ENCODE data around the gene B3GNT5. TPM values are rescaled to one million over a fixed set of nuclear protein-coding genes. Genes with fewer than 3 reads are reported as not detected.

The B3GNT5 gene
- total and polyA plus RNA-seq, 2 of the 8 experiments (the other 6 are each of a cell fraction or from before 2014, with no cell fraction given) = 2.4 to 9.7 TPM

DNA sequence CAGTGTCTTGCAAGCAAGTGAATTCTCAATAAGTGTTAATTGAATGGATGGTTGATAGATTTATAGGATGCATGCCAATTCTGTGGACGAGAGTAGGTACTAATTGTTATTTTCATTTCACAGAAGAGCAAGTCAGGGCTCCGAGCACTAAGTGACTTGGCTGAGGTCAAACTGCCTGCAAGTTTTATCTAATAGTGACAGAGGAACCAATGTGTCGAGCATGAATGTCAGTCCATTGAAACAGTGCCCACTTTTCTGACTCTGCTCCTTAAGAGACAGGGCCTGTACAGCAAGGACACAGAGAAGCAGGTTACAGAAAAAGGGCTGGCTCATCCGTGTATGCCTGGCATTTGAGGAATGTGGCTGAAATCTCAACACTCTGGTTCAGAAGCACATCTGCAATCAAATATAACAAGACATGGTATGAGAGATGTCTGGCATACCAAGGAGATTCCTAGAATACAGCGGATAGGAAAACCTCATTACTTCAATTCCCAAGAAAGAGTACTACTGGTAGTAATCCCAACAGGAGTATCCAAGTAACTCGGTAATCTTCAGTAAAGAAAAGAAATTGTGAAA is 6.0 kb upstream of the B3GNT5 start:
- no peaks in the 10 kb centered on the region for H4K20me1 ChIP-seq (replicated peaks in 1 of 2; ENCODE audit: control insufficient read depth in 1 of 2, insufficient read depth in 2 of 2, low read length in 2 of 2)
- H4K8ac ChIP-seq (ENCODE audit: extremely low read depth, insufficient read depth, low read length) = no peak overlapping the region
- no peak overlapping the region for H3K18ac ChIP-seq (ENCODE audit: extremely low read depth, low read length)
- H2BK20ac ChIP-seq (ENCODE audit: low read length) = no peak overlapping the region
- no peak overlapping the region for H3K56ac ChIP-seq (replicated peaks; ENCODE audit: insufficient read length, low read depth, low read length)
- H3K4ac ChIP-seq (replicated peaks; ENCODE audit: insufficient read length, low read depth, low read length) = no peak overlapping the region
- H3K27me3 ChIP-seq (replicated peaks in 1 of 4; ENCODE audit: control insufficient read depth in 3 of 4, extremely low read depth in 1 of 4, insufficient read depth in 3 of 4, low read length in 3 of 4) = peaks cover 0 to 2% (median under 1%) of the 10 kb centered on the region in 4 experiments; a peak in 5 of 7 replicates
- TF ChIP-seq HDAC2 (IDR thresholded peaks at IDR 0.05; ENCODE audit: borderline replicate concordance in 1 of 2, low read depth in 2 of 2, low read length in 2 of 2) (no peak), HDAC6 (IDR thresholded peaks at IDR 0.05; ENCODE audit: low read depth, low read length) (no peak), TEAD4 (IDR thresholded peaks at IDR 0.05; ENCODE audit: low read depth, low read length) (peak; percentile 95), RXRA (IDR thresholded peaks at IDR 0.05; ENCODE audit: insufficient read depth, low read depth, low read length) (no peak), RBBP5 (IDR thresholded peaks at IDR 0.05; ENCODE audit: borderline replicate concordance, low read depth, low read length) (no peak)
- H3K4me2 ChIP-seq (ENCODE audit: insufficient read depth in 1 of 2, low read depth in 2 of 2, low read length in 2 of 2) = peak overlapping the region in 1 of 2 experiments; percentile 49; a peak in 2 of 4 replicates
- 72% methylated on average over 6 of the region's 6 CpGs; no CpG with 5 or more reads in 1 of the 2 experiments for WGBS, 2 experiments (ENCODE audit: extremely low coverage in 1 of 2, insufficient coverage in 1 of 2, insufficient read length in 1 of 2, insufficient replicate concordance in 2 of 2, low coverage in 1 of 2, low lambda C conversion rate in 2 of 2, missing lambda C conversion rate in 1 of 2)
- FAIRE-seq (no peak), DNase-seq (ENCODE audit: low read depth in 1 of 2, low spot score in 2 of 2) (peak in 1 of 2 experiments; percentile 32)
- peaks cover 4 to 12% (median 6%) of the 10 kb centered on the region in 4 experiments for H3K4me1 ChIP-seq (replicated peaks in 1 of 4; ENCODE audit: control insufficient read depth in 3 of 4, insufficient read depth in 4 of 4, low read length in 3 of 4)
- no peak overlapping the region for H4K91ac ChIP-seq (replicated peaks; ENCODE audit: insufficient read length, low read length)
- no peak overlapping the region for H2BK12ac ChIP-seq (ENCODE audit: low read depth, low read length)
- ChIA-PET POLR2A (ENCODE audit: partially characterized antibody) (no interaction called here), CTCF (ENCODE audit: partially characterized antibody) (no interaction called here)
- peaks cover 12% of the 10 kb centered on the region in 2 experiments for H3K9me3 ChIP-seq (ENCODE audit: insufficient read depth in 2 of 2, low read depth in 1 of 2, low read length in 1 of 2)
- H3K14ac ChIP-seq (ENCODE audit: insufficient read length) = no peak overlapping the region
- H3K36me3 ChIP-seq (ENCODE audit: control insufficient read depth in 2 of 4, insufficient read depth in 4 of 4, low read length in 3 of 4) = no peaks in the 10 kb centered on the region
- no peaks in the 10 kb centered on the region for H3K23me2 ChIP-seq (ENCODE audit: low read depth, low read length)
- 0 out of 2 replicates have a peak overlapping the region, but pooled peaks have one; percentile 9 for H2AK5ac ChIP-seq (ENCODE audit: low read depth, low read length)
- H2BK5ac ChIP-seq (ENCODE audit: low read depth, low read length) = 0 out of 2 replicates have a peak overlapping the region, but pooled peaks have one; percentile 55
- no peak overlapping the region for H2BK120ac ChIP-seq (replicated peaks; ENCODE audit: low read depth, low read length)
- no peak overlapping the region for H3K9ac ChIP-seq (replicated peaks in 1 of 4; ENCODE audit: extremely low read depth in 1 of 4, low read depth in 3 of 4, low read length in 3 of 4)
- 0 out of 2 replicates have a peak overlapping the region, but pooled peaks have one; percentile 12 for H2BK15ac ChIP-seq (ENCODE audit: low read length)
- H3K4me3 ChIP-seq (ENCODE audit: extremely low read depth in 1 of 4, insufficient read depth in 2 of 4, low read depth in 3 of 4, low read length in 4 of 4) = no peak overlapping the region
- no peak overlapping the region for H4K5ac ChIP-seq (ENCODE audit: insufficient read length, low read depth, low read length)
- H3K23ac ChIP-seq (ENCODE audit: insufficient read length) = no peak overlapping the region
- H3K79me1 ChIP-seq (ENCODE audit: low read depth, low read length) = no peaks in the 10 kb centered on the region
- H3K79me2 ChIP-seq (ENCODE audit: control insufficient read depth in 1 of 2, insufficient read depth in 2 of 2, low read length in 2 of 2) = no peaks in the 10 kb centered on the region
- no peak overlapping the region for H2AFZ ChIP-seq (ENCODE audit: low read length)
- H3K27ac ChIP-seq (ENCODE audit: low read depth, low read length) = no peak overlapping the region

Data from H1 (cell line).